ENCODE data around the gene TEDC1. TPM values are rescaled to one million over a fixed set of nuclear protein-coding genes. Genes with fewer than 3 reads are reported as not detected.
A peak's percentile ranks its signal among the peaks of the same experiment; 100 is the strongest.

The TEDC1 gene
- total RNA-seq, 1 donor from 2014 or later = 9.3 TPM

GRCh38 chr14:105473033-105473676 is 17.9 kb upstream of the TEDC1 start:
- peak; percentile 70 for DNase-seq (ENCODE audit: low read depth)

- DNase-seq (ENCODE audit: low read depth) = peak; percentile 95
Observed at GRCh38 chr14:105473677-105474482, 17.2 kb upstream of the TEDC1 start.

DNA sequence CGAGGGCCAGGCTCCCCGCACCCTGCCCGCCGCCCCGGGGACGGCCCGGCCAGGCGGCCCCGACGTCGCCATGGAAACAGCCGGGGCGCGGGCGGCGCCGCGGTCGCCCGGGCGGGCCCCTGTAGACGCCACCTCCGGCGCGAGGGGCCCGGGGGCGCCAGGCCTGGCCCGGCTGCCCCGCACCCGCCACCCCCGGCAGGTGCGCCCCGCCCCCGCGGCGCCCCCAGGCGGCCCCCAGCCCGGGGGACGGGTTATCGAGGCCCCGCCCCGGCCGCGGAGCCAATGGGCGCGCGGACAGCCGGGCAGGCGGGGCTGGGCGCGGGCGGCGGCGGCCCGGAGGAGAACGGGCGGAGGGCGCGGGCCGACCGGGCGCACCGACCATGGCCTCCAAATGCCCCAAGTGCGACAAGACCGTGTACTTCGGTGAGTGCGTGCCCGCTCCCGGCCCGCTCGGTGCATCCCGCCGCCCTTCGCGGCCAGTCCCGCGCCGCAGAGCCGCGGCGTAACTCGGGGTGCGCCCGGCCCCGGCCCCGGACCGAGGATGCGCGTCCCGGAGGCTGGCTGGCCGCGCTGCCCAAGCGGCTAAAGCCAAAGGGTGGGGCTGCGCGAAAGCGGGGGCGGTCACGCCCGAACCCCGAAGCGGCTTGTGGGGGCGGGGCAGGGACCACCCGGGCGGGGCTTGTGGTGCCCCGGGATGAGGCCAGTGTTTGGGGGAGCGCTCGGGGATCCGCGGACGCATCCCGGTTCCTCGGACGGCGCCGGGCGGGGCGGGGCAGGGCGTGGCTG is 16.4 kb upstream of the TEDC1 start, which contains the start of gene CRIP2:
Gene CRIP2 (plus strand): TSS at position 339 of the 786 bp plus-strand sequence. CDS start 42 bp downstream, at position 381.
- DNase-seq (ENCODE audit: low read depth) = peak; percentile 77

- peak; percentile 73 for DNase-seq (ENCODE audit: low read depth)
Observed at GRCh38 chr14:105475269-105476096, 15.6 kb upstream of the TEDC1 start.

DNA sequence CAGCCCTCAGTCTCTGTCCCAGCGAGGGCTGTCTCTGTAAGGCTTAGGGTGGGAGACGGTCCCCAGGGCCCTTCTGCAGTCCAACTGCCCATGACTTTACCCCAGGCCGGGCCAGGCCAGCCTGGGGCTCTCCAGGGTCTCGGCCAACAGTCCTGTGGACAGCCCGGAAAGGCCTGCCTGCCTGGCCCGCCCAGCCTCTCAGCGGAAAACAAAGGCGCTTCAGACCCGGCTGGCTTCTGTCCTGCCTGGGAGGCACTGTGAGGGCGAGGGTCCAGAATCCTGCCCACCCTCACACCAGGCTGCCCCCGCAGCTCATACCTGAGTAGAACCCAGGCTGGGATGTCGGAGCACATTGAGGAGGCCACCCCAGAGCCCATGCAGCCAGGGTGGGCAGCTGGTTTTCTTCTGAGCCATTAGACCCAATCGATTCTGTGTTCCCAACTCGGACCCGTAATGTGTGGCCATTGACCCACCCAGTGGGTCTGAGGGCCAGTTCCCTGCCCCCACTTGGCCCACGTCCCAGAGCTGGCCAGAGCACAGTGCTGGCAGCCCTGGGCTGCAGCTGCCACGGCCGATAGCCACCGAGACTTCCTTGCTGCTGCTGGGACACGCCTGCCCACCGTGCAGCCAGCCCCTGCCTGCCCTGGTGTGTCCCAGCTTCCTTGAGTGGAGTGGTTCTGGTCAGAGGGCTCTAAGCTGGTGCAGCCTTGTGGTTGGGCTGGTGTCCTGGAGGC is 14.8 kb upstream of the TEDC1 start:
- DNase-seq (ENCODE audit: low read depth) = peak; percentile 94

- no peak for DNase-seq (ENCODE audit: low read depth)
Observed at GRCh38 chr14:105476831-105477659, 14.0 kb upstream of the TEDC1 start.

- no peak for DNase-seq (ENCODE audit: low read depth)
Observed at GRCh38 chr14:105477660-105478397, 13.2 kb upstream of the TEDC1 start.

DNA sequence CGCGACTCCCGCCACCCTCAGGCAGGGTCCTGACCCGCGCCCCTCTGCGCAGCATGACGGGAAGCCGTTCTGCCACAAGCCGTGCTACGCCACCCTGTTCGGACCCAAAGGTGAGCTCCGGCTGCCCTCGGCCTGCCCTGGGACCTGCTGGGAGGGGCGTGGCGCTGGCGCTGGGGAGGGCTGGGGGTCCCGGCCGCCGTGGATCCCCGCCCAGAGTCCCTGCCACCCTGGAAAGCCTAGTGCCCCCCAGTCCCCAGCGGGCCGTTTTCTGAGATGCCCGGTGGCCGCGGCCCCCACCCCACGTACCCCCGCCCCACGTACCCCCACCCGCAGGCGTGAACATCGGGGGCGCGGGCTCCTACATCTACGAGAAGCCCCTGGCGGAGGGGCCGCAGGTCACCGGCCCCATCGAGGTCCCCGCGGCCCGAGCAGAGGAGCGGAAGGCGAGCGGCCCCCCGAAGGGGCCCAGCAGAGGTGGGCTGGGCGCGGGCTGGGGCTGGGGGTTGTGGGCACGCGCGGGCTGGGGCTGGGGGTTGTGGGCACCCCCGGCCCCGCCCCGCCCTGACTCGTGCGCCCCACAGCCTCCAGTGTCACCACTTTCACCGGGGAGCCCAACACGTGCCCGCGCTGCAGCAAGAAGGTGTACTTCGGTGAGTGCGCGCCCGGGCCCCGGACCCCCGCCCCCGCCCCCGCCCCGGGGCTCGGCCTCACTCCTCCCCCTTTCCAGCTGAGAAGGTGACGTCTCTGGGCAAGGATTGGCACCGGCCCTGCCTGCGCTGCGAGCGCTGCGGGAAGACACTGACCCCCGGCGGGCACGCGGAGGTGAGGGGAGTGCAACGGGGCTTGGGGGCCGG is 12.4 kb upstream of the TEDC1 start:
- DNase-seq (ENCODE audit: low read depth) = no peak

DNA sequence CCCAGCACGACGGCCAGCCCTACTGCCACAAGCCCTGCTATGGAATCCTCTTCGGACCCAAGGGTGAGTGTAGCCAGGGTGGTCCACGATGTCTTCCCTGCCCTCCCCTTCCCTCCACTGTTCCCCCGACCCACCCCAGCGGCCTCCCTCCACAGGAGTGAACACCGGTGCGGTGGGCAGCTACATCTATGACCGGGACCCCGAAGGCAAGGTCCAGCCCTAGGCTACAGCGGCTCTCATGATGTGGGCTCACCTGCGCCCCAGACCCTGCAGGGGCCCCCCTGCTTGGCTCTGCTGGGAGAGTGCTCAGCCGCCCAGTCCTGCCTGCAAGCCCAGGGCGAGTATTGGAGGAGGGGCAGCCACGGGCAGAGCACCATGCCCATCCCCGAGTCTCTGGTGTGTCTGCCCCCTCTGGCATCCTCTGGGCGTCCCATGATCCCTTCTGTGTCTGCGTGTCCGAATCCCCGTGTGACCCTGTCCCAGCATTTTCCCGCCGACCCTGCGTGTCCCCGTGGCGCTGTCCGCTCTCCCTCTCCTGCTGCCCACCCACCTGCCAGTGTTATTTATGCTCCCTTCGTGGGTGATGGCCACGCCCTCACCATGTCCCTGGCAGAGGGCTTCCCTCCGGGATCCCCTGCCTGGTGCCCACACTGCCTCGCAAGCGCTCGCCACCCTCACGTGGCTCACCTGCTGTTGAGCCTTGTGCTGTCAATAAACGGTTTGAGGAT is 11.5 kb upstream of the TEDC1 start:
- DNase-seq (ENCODE audit: low read depth) = peak; percentile 68

DNA sequence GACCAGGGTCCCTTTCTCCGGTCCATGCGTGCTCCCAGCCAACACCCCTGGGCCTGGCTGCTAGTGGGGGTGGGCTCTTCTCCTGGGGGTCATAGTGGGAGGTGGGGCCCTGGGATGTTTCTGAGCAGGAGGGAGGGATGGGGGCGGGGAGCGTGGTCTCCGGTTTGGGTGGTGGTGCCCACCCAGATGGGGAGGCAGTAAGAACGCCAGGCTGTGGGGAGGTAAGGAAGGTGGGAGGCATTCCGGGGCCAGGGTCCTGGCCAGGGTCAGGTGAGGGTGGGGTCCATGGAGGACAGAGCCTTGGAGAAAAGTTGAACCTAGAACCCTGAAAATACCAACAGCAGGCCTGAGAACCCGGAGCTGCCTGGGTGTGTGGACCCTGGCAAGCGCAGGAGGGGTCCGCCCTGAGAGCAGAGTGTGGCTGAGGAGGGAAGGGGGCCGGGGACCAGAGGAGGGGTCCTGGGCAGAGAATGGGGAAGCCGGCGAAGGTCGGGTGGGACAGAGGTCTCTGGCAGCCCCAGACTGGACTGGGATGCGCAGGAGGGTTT is 10.8 kb upstream of the TEDC1 start:
- no peak for DNase-seq (ENCODE audit: low read depth)

DNA sequence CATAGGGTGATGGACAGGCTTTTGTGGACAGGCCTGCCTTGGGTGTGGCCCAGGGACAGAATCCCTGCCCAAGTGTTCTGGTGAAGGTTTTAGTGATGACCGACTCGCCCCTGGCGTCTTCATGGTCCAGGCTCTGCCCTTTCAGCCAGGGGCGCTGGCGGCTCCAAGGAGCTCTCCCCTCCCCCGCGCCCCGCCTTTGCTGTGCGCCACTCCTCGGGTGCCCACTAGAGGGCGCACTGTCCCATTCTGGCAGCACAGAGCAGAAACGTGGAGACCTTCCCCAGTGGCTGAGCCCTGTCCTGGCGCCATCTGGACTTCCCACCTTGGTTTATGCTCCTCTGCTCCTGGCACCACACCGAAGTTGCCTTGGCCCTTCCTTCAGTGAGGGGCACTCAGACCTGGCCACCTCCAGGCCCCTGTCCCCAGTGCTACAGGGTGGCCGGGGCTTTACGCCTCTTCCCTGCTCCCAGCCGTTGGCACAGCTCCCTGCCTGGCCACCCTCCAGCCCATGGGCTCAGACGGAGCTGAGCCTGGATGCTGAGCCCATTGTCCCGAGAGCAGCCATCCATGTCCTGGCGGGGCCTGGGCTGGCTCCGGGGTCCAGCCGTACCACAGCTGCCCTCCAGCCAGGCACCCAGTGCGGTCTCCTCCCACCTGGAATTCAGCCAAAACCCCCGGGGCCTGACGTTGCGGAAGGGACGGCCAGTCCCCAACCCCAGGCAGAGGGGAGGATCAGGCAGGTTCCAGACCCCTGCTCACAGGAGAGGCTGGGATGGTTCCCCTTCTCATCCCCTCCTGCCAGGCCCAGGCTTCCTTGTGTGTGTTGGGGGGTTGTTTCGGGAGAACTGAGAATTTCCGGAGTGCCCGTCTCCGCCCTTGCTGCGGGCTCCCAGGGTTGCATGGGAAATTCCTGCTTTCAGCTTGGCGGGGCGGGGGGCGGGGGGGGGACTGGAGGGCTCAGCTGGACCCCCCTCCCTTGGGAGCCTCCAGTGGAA is 9.9 kb upstream of the TEDC1 start:
- DNase-seq (ENCODE audit: low read depth) = peak; percentile 92

- peak; percentile 94 for DNase-seq (ENCODE audit: low read depth)
Observed at GRCh38 chr14:105481886-105482457, 9.1 kb upstream of the TEDC1 start.

GRCh38 chr14:105482486-105483110 is 8.4 kb upstream of the TEDC1 start:
- DNase-seq (ENCODE audit: low read depth) = no peak

DNA sequence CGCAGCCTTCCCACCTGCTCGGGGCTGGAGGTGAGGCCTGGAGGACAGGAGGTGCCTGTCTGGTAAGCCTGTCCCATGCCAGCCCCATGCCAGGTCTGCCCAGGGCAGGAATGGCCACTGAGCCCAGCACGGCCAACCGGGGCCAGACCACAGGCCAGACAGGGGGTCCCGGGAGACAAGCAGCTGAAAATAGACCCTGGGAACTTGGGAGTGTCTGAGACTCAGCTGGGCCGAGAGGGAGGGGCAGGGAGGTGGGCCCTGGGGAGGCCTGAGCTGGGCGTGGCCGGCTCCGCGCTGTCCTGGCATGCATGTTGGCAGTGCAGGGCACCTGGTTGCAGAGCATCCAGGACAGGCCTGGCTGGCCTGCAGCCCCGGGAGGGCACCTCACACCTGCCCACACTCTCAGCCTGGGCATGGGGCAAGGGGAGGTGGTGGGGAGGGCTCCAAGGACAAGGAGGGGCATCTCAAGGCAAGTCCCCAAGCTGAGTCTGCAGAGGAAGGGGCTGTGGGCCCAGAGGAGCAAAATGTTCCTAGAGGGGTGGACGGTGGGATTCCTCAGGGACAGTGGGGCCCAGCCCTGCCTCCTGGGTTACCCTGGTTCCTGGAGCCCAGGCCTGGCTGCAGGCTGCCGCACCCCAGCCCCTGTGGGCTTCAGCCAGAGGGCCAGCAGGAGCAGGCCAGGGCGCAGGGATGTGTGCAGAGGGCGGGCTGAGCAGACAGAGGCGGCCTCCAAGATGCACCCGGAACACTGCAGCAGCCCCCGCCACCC is 7.6 kb upstream of the TEDC1 start:
- peak; percentile 86 for DNase-seq (ENCODE audit: low read depth)
